Uterus (tissue), 4 donors: ENCODE results near the gene CYP27A1. TPM values are rescaled to one million over a fixed set of nuclear protein-coding genes. Genes with fewer than 3 reads are reported as not detected.

ENCODE experiments used
- DNase-seq, 2 donors: peaks; one replicate each; pipeline ENCODE4 v3.0.0-alpha.2; 2019 to 2020
- H3K27ac ChIP-seq, 2 donors: fragments of 200-600 bp; sonication (generic); 1 replicate in 1 of 2; 2 replicates in 1 of 2; pipeline ENCODE4 v1.5.1; 2016 to 2018
- H3K27me3 ChIP-seq, 2 donors: fragments of 200-600 bp; sonication (generic); one replicate each; pipeline ENCODE4 v1.5.1; 2018 to 2019; ENCODE audit warnings: control low read depth in 1 of 2
- H3K36me3 ChIP-seq, 2 donors: fragments of 200-600 bp; sonication (generic); one replicate each; pipeline ENCODE4 v1.5.1; 2019; ENCODE audit warnings: control low read depth in 1 of 2
- H3K4me1 ChIP-seq, 2 donors: fragments of 200-600 bp; sonication (generic); one replicate each; pipeline ENCODE4 v1.5.1; 2018 to 2019; ENCODE audit warnings: control low read depth in 1 of 2
- H3K4me3 ChIP-seq, 2 donors: fragments of 200-600 bp; sonication (generic); 1 replicate in 1 of 2; 2 replicates in 1 of 2; pipeline ENCODE4 v1.5.1; 2018 to 2019; ENCODE audit warnings: mild to moderate bottlenecking in 1 of 2
- H3K9me3 ChIP-seq, 2 donors: fragments of 200-600 bp; sonication (generic); one replicate each; pipeline ENCODE4 v1.5.1; 2019; ENCODE audit warnings: control low read depth in 1 of 2
- POLR2A ChIP-seq, 2 donors: fragments of 450-650 bp; IDR thresholded peaks; one replicate each; pipeline ENCODE4 v1.6.1; 2016; ENCODE audit warnings: antibody characterized with exemption in 2 of 2, mild to moderate bottlenecking in 1 of 2, moderate library complexity in 1 of 2
- intact Hi-C: fragments of 100-400 bp; cut with DNase I; formaldehyde crosslinking; loops from one replicate; pipeline ENCODE4 v1.15.1; 2023; ENCODE audit warnings: low total_unique reads
- total RNA-seq, 4 donors: library from RNA; depleted of rRNA in 3 of 4; stranded (reverse); fragments of >200 nt in 3 of 4; gene quantifications; one replicate each; pipeline versions ENCODE4 v1.1.0 to v1.2.4, GENCODE V29; 2014 to 2023
- TF ChIP-seq, protein P1 (sequence below), 4 experiments: fragments of 200-600 bp in 2 of 4; fragments of 450-650 bp in 2 of 4; sonication (generic) in 2 of 4; IDR thresholded peaks; one replicate each; pipeline ENCODE4 v1.5.1; 2016 to 2019; ENCODE audit warnings: antibody characterized with exemption in 4 of 4, mild to moderate bottlenecking in 2 of 4, moderate library complexity in 1 of 4
- donor health status: DM: yes; HTN: yes; CAD: no.

CYP27A1 gene
- total RNA-seq, 4 donors from 2014 or later, result 4.1 to 15.7 (median 8.7) TPM

DNA sequence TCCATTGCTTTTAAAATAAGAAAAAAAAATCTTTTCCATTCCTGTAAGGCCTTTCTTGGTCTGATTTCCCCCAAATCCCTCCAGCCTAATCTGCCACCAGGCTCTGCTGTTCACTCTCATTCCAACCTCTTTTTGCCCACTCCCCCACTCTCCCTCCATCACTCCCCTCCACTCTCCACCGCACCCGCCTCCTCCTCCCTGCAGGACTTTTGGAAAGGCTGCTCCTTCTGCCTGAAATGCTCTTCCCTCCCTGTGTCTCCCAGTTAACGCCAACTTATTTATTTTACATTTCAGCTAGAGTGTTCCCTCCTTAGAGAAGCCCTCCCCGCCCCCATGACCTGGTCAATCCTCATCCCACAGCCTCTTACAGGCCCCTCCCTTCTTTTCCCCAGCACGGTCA is 72.9 kb downstream of the CYP27A1 start:
- peaks cover 0 to 6% of the 10 kb centered on the region in 2 donors for H3K4me1 ChIP-seq
- no peak overlapping the region for H3K27ac ChIP-seq
- H3K27me3 ChIP-seq, result peaks cover 0 to 5% of the 10 kb centered on the region in 2 donors
- H3K4me3 ChIP-seq, result no peak overlapping the region
- no peaks in the 10 kb centered on the region for H3K9me3 ChIP-seq
- H3K36me3 ChIP-seq, result no peaks in the 10 kb centered on the region
- TF ChIP-seq, protein P1, sequence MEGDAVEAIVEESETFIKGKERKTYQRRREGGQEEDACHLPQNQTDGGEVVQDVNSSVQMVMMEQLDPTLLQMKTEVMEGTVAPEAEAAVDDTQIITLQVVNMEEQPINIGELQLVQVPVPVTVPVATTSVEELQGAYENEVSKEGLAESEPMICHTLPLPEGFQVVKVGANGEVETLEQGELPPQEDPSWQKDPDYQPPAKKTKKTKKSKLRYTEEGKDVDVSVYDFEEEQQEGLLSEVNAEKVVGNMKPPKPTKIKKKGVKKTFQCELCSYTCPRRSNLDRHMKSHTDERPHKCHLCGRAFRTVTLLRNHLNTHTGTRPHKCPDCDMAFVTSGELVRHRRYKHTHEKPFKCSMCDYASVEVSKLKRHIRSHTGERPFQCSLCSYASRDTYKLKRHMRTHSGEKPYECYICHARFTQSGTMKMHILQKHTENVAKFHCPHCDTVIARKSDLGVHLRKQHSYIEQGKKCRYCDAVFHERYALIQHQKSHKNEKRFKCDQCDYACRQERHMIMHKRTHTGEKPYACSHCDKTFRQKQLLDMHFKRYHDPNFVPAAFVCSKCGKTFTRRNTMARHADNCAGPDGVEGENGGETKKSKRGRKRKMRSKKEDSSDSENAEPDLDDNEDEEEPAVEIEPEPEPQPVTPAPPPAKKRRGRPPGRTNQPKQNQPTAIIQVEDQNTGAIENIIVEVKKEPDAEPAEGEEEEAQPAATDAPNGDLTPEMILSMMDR (IDR thresholded peaks at IDR 0.05), result no peak
- no peak for TF ChIP-seq POLR2A (IDR thresholded peaks at IDR 0.05)
- intact Hi-C loops, result no loop called here
- no peak for DNase-seq

DNA sequence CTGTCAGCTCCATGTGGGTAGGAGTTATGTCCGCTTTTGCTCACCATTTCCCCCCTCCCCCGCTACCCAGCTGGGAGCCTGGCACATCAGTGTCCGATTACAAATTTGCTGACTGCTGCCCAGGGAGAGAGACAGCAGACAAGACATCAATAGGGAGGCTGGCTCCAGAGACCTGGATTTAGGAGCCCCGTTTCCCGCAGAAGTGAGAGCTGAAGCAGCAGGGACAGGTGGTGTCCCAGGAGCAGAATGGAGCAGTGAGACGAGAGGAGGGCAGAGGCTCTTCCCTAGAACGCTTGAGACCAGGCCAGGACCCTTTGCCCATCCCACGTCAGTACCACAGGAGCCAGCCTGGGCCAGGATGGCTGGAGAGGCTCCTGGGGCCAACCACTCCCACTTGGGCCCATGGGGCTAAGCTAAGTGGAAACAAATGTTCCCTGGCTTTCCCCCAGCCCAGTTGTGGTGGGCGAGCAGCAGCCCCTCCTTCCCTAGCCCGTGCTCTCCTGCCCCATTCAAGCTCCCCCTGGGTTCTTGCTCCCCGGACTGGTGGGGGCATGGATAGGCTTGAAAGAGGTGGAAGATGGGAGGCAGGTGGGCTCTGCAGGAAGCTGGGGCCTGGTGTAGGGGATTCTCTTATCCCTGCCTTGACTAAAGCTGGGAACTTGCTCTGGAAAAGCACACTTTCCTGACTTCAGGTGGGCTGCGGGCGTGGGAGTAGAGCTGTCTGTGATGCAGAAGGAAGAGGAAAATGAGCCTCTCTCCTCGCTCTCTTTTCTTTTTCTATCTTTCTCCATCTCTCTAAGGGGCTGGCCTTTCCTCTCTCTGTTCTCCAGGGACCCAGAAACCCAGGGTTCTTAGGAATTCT is 73.6 kb downstream of the CYP27A1 start:
- no peak overlapping the region for H3K27ac ChIP-seq
- H3K4me1 ChIP-seq, result peaks cover 0 to 10% of the 10 kb centered on the region in 2 donors
- H3K4me3 ChIP-seq, result no peak overlapping the region
- DNase-seq, result no peak
- intact Hi-C loops, result no loop called here
- no peaks in the 10 kb centered on the region for H3K36me3 ChIP-seq
- no peaks in the 10 kb centered on the region for H3K9me3 ChIP-seq
- peaks cover 0 to 10% of the 10 kb centered on the region in 2 donors for H3K27me3 ChIP-seq
- TF ChIP-seq POLR2A (IDR thresholded peaks at IDR 0.05), result no peak
- TF ChIP-seq, protein P1 (IDR thresholded peaks at IDR 0.05), result no peak

DNA sequence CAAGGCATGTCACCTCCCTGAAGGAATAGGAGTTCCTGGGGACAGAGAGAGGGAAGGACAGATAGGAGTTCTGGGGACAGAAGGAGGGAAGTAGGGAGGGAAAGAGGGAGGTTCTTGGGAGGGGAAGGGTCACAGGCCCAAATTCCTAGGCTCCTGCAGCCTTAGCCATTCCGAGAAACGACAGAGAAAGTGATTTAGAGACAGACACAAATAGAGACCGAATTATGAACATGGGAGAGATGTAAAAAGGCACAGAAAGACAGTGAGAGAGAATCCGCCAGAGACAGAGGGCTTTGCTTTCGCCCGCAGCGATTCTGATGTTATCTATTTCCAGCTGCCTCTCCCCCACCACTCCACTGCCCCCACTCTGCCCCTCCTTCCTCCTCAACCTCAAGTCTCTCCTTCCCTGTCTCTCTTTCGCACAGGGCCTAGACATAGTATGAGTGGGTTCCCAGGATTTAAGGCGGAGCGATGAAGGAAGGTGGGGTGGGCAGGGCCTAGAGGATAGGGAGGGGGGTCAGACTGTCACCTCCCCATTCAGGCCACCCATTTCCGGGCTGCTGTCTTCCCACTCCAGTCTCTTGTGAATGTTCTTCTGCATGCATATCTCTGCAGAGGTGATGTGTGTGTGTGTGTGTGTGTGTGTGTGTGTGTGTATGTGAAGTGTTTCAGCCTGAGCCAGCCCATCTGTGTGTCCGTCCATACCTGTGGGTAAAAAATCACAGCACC is 74.4 kb downstream of the CYP27A1 start:
- H3K9me3 ChIP-seq, result no peaks in the 10 kb centered on the region
- H3K27ac ChIP-seq, result no peak overlapping the region
- DNase-seq, result no peak
- no peaks in the 10 kb centered on the region for H3K36me3 ChIP-seq
- intact Hi-C loops, result no loop called here
- peaks cover 0 to 10% of the 10 kb centered on the region in 2 donors for H3K4me1 ChIP-seq
- no peak for TF ChIP-seq POLR2A (IDR thresholded peaks at IDR 0.05)
- TF ChIP-seq, protein P1 (IDR thresholded peaks at IDR 0.05), result no peak
- no peak overlapping the region for H3K4me3 ChIP-seq
- peaks cover 6 to 12% of the 10 kb centered on the region in 2 donors for H3K27me3 ChIP-seq

DNA sequence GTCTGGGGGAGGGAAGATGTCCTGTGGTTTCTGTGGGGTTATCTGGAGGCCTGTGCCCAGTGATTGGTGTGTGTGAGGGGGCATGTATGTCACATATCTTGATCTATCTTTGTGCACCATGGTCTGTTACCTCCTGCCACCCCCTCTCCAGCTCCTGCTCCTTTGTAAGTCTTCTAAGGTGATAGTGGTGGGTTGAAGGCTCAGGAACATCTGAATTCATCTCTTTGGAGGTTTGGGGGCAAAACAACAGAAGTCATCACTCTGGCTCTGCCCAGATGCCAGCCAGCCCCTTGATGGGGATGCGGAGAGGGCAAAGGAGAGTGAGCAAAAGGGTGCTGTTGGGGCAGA is 74.9 kb downstream of the CYP27A1 start:
- Histone ChIP-seq H3K9me3 (no peaks in the 10 kb centered on the region), H3K36me3 (no peaks in the 10 kb centered on the region), H3K4me3 (no peak overlapping the region), H3K4me1 (peaks cover 0 to 10% of the 10 kb centered on the region in 2 donors), H3K27me3 (peaks cover 6 to 12% of the 10 kb centered on the region in 2 donors), H3K27ac (no peak overlapping the region)
- intact Hi-C loops, result no loop called here
- no peak for DNase-seq
- no peak for TF ChIP-seq POLR2A (IDR thresholded peaks at IDR 0.05)

DNA sequence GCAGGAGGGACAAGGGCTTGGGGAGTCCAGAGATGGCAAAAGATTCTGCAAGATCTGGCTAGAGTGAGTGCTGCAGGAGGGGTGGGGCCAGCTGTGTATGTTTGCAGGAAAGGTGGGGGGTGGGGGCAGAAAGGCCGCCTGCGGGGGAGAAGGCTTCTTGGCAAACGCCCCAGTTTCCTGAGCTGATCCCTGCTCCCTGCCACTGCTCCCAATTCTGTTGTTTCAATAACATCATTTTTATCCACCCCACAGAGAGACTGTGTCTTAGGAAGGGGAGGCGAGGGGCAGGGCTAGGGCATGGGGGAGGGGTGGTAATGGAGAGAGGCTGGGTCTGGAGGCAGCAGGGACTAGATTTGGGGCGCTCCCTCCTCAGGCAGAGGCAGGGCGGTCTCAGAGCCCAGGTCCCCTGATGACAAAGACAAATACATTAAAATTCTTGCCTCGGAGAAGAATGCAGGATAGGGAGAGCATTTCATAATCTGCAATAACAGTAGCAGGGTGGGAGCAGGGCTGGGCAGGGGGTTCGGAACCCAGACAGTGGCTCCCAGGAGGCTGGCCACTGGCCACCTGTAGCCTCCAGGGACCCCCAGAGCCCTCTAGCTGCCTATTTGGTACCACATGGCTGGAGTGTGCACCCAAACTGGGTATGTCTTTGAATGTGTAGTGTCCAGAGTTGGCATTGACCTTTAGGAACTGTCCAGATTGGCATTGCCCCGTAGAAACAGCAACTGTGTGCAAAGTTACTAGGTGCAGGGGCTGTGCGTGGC is 75.6 kb downstream of the CYP27A1 start:
- Histone ChIP-seq H3K36me3 (no peaks in the 10 kb centered on the region), H3K4me1 (peaks cover 0 to 10% of the 10 kb centered on the region in 2 donors), H3K27me3 (peaks cover 6 to 9% of the 10 kb centered on the region in 2 donors), H3K4me3 (no peak overlapping the region), H3K27ac (no peak overlapping the region), H3K9me3 (no peaks in the 10 kb centered on the region)
- intact Hi-C loops, result no loop called here
- no peak for TF ChIP-seq POLR2A (IDR thresholded peaks at IDR 0.05)
- TF ChIP-seq, protein P1 (IDR thresholded peaks at IDR 0.05), result no peak
- DNase-seq, result no peak
